ENCODE data around the gene MYO18B.

The MYO18B gene

GRCh38 chr22:26055693-26056092, 313.7 kb downstream of the MYO18B start:
- DNase-seq: no peak

DNA sequence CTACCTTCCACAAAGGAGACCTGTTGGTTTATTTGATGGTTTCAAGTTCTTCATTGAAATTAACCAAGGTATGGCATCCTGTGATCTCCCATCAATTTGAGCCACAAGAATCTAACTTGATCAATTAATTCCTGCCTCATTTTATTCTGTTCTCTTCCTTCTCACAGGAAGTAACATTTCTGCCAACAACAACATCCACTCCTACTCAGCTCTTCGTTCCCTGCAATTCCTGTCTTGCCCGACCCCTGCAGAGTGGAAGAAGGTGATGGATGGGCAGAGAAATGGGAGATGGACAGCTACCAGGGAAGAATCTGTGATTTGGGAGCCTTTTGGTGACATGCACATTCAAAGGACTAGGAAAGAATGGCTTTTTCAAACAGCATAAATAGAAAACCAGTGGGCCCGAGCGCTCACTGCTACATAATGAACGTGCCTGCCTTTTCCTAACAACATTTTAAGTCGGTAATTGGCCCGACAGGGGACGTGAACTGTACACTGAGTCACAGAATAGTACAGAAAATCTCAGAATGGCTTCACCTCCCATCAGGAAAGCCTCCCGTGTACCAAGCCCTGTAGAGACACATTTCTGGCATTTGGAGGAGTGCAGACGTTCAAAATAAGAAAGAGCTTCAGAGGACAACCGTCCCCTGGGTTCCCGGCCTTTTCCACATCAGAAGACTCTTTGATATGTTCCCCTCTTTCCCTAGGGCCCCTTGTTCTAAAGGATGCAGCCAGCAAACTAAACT, 314.6 kb downstream of the MYO18B start:
- no peak for DNase-seq

- no peak for DNase-seq
These were observed 315.7 kb downstream of the MYO18B start for GRCh38 chr22:26057731-26058130.

- DNase-seq: no peak
These were observed 322.1 kb downstream of the MYO18B start for GRCh38 chr22:26064048-26064447.

DNA sequence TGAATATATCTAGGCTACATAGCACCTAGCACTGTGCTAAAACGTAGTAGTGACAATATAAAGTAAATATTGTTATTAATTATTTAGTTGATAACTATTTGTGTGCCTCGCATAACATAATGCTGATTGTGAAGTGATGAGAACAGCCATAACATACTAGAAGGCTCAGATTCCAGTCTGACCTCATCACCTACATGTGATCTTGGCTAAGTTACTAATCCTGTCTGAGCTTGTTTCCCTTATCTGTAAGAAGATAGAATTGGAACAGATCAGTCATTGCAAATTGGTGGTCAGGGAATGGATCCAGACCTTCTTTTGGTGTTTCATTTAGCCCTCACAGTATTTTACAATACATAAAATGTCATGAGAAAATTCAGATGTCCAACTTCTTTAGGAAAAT, 323.9 kb downstream of the MYO18B start:
- no peak for DNase-seq

GRCh38 chr22:26066534-26066933, 324.5 kb downstream of the MYO18B start:
- DNase-seq: no peak

GRCh38 chr22:26068571-26068970, 326.6 kb downstream of the MYO18B start:
- no peak for DNase-seq

- DNase-seq: no peak
These were observed 330.6 kb downstream of the MYO18B start for GRCh38 chr22:26072621-26073020.

- DNase-seq: no peak
These were observed 333.3 kb downstream of the MYO18B start for GRCh38 chr22:26075251-26075650.

- no peak for DNase-seq
These were observed 337.0 kb downstream of the MYO18B start for GRCh38 chr22:26079009-26079408.

Data from fibroblast of skin of abdomen (primary cell).